Glomerular visceral epithelial cell (primary cell): ENCODE results near the gene KRTAP26-1.

Source experiments
- DNase-seq: peaks from one replicate; pipeline ENCODE4 v3.0.0-alpha.2; 2016; ENCODE audit errors: extremely low spot score

Gene KRTAP26-1

GRCh38 chr21:30271156-30271555 lies 49.0 kb downstream of the KRTAP26-1 start:
- no peak for DNase-seq

- DNase-seq: no peak
Measured at GRCh38 chr21:30269803-30270530, 50.1 kb downstream of the KRTAP26-1 start.
